H9 (cell line): ENCODE data around the gene DIP2C. TPM values are rescaled to one million over a fixed set of nuclear protein-coding genes. Genes with fewer than 3 reads are reported as not detected.
"Not testable (repeated sequence)": the region's sequence is repeated elsewhere in the genome, so short reads cannot be mapped to it uniquely, and the experiment has no call there.

Experiments
- DNase-seq: peaks from one replicate; pipeline ENCODE4 v3.0.0-alpha.2; 2017
- H2AFZ ChIP-seq: one replicate; pipeline ENCODE4 v1.6.1; 2013; ENCODE audit warnings: mild to moderate bottlenecking, low read length, control low read depth, moderate library complexity
- H2AK5ac ChIP-seq: 2 replicates; pipeline ENCODE4 v1.6.1; 2013; ENCODE audit warnings: low read length, control low read depth, mixed read lengths; ENCODE audit not compliant: insufficient read length
- H2BK120ac ChIP-seq: one replicate; pipeline ENCODE4 v1.6.1; 2013; ENCODE audit warnings: low read depth, mild to moderate bottlenecking, low read length, control low read depth, inconsistent platforms; ENCODE audit not compliant: poor library complexity, severe bottlenecking
- H2BK12ac ChIP-seq: 2 replicates; pipeline ENCODE4 v1.6.1; 2013; ENCODE audit warnings: low read length, control low read depth, mixed read lengths, low read depth; ENCODE audit not compliant: insufficient read length
- H2BK15ac ChIP-seq: 2 replicates; pipeline ENCODE4 v1.6.1; 2013; ENCODE audit warnings: low read depth, low read length, control low read depth
- H2BK20ac ChIP-seq: one replicate; pipeline ENCODE4 v1.6.1; 2013; ENCODE audit warnings: low read depth, mild to moderate bottlenecking, low read length, control low read depth, inconsistent platforms; ENCODE audit not compliant: poor library complexity, severe bottlenecking
- H2BK5ac ChIP-seq: 2 replicates; pipeline ENCODE4 v1.6.1; 2013; ENCODE audit warnings: low read length, control low read depth, mixed read lengths; ENCODE audit not compliant: insufficient read length
- H3K14ac ChIP-seq: 2 replicates; pipeline ENCODE4 v1.6.1; 2013; ENCODE audit warnings: low read length, control low read depth; ENCODE audit not compliant: insufficient read depth
- H3K18ac ChIP-seq: 2 replicates; pipeline ENCODE4 v1.6.1; 2013; ENCODE audit warnings: low read depth, mild to moderate bottlenecking, mixed read lengths, low read length, control low read depth; ENCODE audit not compliant: insufficient read length
- H3K23ac ChIP-seq: 2 replicates; pipeline ENCODE4 v1.6.1; 2013; ENCODE audit warnings: low read length, control low read depth, mixed read lengths, low read depth; ENCODE audit not compliant: insufficient read length
- H3K23me2 ChIP-seq: 2 replicates; pipeline ENCODE4 v1.6.1; 2013; ENCODE audit warnings: low read depth, mild to moderate bottlenecking, mixed read lengths, low read length, control low read depth; ENCODE audit not compliant: insufficient read length, poor library complexity, severe bottlenecking
- H3K27ac ChIP-seq: 2 replicates; pipeline ENCODE4 v1.5.1; 2013; ENCODE audit warnings: low read length, control low read depth, mixed read lengths, low read depth; ENCODE audit not compliant: insufficient read length
- H3K27me3 ChIP-seq: 2 replicates; pipeline ENCODE4 v1.6.1; 2013; ENCODE audit warnings: low read length, control low read depth, inconsistent platforms; ENCODE audit not compliant: insufficient read depth
- H3K4ac ChIP-seq: 2 replicates; pipeline ENCODE4 v1.6.1; 2013; ENCODE audit warnings: low read depth, mild to moderate bottlenecking, control low read depth, inconsistent platforms, low read length, moderate library complexity
- H3K4me1 ChIP-seq: 2 replicates; pipeline ENCODE4 v1.6.1; 2013; ENCODE audit warnings: low read length, control low read depth, inconsistent platforms; ENCODE audit not compliant: insufficient read depth
- H3K4me2 ChIP-seq: 2 replicates; pipeline ENCODE4 v1.6.1; 2013; ENCODE audit warnings: low read length, control low read depth, mixed read lengths; ENCODE audit not compliant: insufficient read length, insufficient read depth
- H3K56ac ChIP-seq: 2 replicates; pipeline ENCODE4 v1.6.1; 2013; ENCODE audit warnings: low read depth, mild to moderate bottlenecking, mixed read lengths, low read length, control low read depth; ENCODE audit not compliant: insufficient read length
- H3K79me1 ChIP-seq: 2 replicates; pipeline ENCODE4 v1.6.1; 2013; ENCODE audit warnings: low read depth, mild to moderate bottlenecking, moderate library complexity, low read length, control low read depth, inconsistent platforms; ENCODE audit not compliant: insufficient read depth, poor library complexity, severe bottlenecking
- H3K79me2 ChIP-seq: 2 replicates; pipeline ENCODE4 v1.6.1; 2013; ENCODE audit warnings: low read length, control low read depth, inconsistent platforms; ENCODE audit not compliant: insufficient read depth
- H3K9ac ChIP-seq: 2 replicates; pipeline ENCODE4 v1.6.1; 2013; ENCODE audit warnings: low read length, control low read depth, mixed read lengths; ENCODE audit not compliant: insufficient read length; ENCODE audit errors: extremely low read depth
- H3K9me3 ChIP-seq: one replicate; pipeline ENCODE4 v1.6.1; 2013; ENCODE audit warnings: low read depth, low read length, inconsistent platforms; ENCODE audit not compliant: control insufficient read depth
- H3T11ph ChIP-seq: one replicate; pipeline ENCODE4 v1.6.1; 2013; ENCODE audit warnings: mild to moderate bottlenecking, low read length, control low read depth, inconsistent platforms
- H4K20me1 ChIP-seq: one replicate; pipeline ENCODE4 v1.6.1; 2013; ENCODE audit not compliant: control insufficient read depth, insufficient read length, insufficient read depth
- H4K5ac ChIP-seq: 2 replicates; pipeline ENCODE4 v1.6.1; 2013; ENCODE audit warnings: low read depth, mild to moderate bottlenecking, mixed read lengths, low read length, control low read depth; ENCODE audit not compliant: insufficient read length
- H4K8ac ChIP-seq: replicated peaks from 2 replicates; pipeline ENCODE4 v1.6.1; 2013; ENCODE audit warnings: low read length, control low read depth, mixed read lengths, low read depth; ENCODE audit not compliant: insufficient read length
- H4K91ac ChIP-seq: 2 replicates; pipeline ENCODE4 v1.6.1; 2013; ENCODE audit warnings: low read depth, mild to moderate bottlenecking, moderate library complexity, mixed read lengths, low read length, control low read depth; ENCODE audit not compliant: insufficient read length
- H3K27ac Mint-ChIP-seq, 3 experiments: 2 replicates in 2 of 3; 3 replicates in 1 of 3; pipeline ENCODE4 v1.8.0; 2020 to 2021; ENCODE audit warnings: mixed read lengths in 3 of 3, mild to moderate bottlenecking in 1 of 3, moderate library complexity in 1 of 3
- H3K27me3 Mint-ChIP-seq: 2 replicates; pipeline ENCODE4 v1.8.0; 2021; ENCODE audit warnings: low read depth, mild to moderate bottlenecking, moderate library complexity, mixed read lengths
- H3K36me3 Mint-ChIP-seq, 3 experiments: 2 replicates in 2 of 3; 3 replicates in 1 of 3; pipeline ENCODE4 v1.8.0; 2020 to 2021; ENCODE audit warnings: low read depth in 3 of 3, mixed read lengths in 3 of 3; ENCODE audit not compliant: insufficient read depth in 1 of 3
- H3K4me1 Mint-ChIP-seq, 2 experiments: 2 replicates each; pipeline ENCODE4 v1.8.0; 2020; ENCODE audit warnings: mixed read lengths in 2 of 2
- H3K4me3 Mint-ChIP-seq, 2 experiments: 2 replicates in 1 of 2; 3 replicates in 1 of 2; pipeline ENCODE4 v1.8.0; 2020 to 2021; ENCODE audit warnings: mild to moderate bottlenecking in 2 of 2, mixed read lengths in 2 of 2, moderate library complexity in 1 of 2
- H3K9me3 Mint-ChIP-seq, 2 experiments: 2 replicates in 1 of 2; 3 replicates in 1 of 2; pipeline ENCODE4 v1.8.0; 2020; ENCODE audit warnings: mild to moderate bottlenecking in 2 of 2, mixed read lengths in 2 of 2, moderate library complexity in 1 of 2
- CTCF ChIP-seq: fragments of 200-600 bp; sonication (generic); conservative IDR thresholded peaks from 3 replicates; pipeline ENCODE4 v1.8.0; 2021; ENCODE audit warnings: antibody characterized with exemption, mild to moderate bottlenecking
- WGBS: extraction: QIAGEN DNeasy Blood & Tissue Kit; methylation state at CpG from one replicate; pipeline ENCODE4 v1.1.7; 2013; ENCODE audit warnings: missing lambda C conversion rate, low lambda C conversion rate, mixed read lengths; ENCODE audit not compliant: insufficient read length; ENCODE audit errors: extremely low coverage; 5-methylcytosine and 5-hydroxymethylcytosine counted together
- total RNA-seq: library from RNA; stranded (reverse); gene quantifications from 2 replicates; pipeline ENCODE4 v1.2.1, GENCODE V29; 2021

The DIP2C gene
- total RNA-seq, 1 experiment from 2014 or later, result 7.9 TPM

GRCh38 chr10:653991-654646, 35.3 kb downstream of the DIP2C start:
- Histone ChIP-seq H3T11ph (no peak overlapping the region), H3K14ac (no peak overlapping the region; the same call in 1 of the 2 replicates), H2BK12ac (no peak overlapping the region), H3K4ac (no peak overlapping the region), H3K23me2 (no peaks in the 10 kb centered on the region), H3K79me2 (peaks cover 6% of the 10 kb centered on the region; the same call in 1 of the 2 replicates), H3K27me3 (no peaks in the 10 kb centered on the region), H3K79me1 (no peaks in the 10 kb centered on the region), H3K4me2 (no peak overlapping the region), H3K27ac (no peak overlapping the region), H3K23ac (no peak overlapping the region), H3K56ac (no peak overlapping the region), H2BK20ac (no peak overlapping the region), H2BK5ac (no peak overlapping the region), H3K9me3 (no peaks in the 10 kb centered on the region), H4K91ac (no peak overlapping the region), H4K5ac (no peak overlapping the region), H2BK15ac (no peak overlapping the region), H2AK5ac (no peak overlapping the region), H2BK120ac (no peak overlapping the region), H3K4me1 (no peaks in the 10 kb centered on the region; the same call in 1 of the 2 replicates), H2AFZ (no peak overlapping the region), H4K20me1 (peaks cover 3% of the 10 kb centered on the region), H3K9ac (no peak overlapping the region), H4K8ac (no peak overlapping the region), H3K18ac (no peak overlapping the region)
- TF ChIP-seq CTCF, result no peak
- Mint-ChIP-seq H3K4me3 (no peak overlapping the region), H3K36me3 (no peaks in the 10 kb centered on the region; a peak in 1 of 7 replicates), H3K27me3 (no peaks in the 10 kb centered on the region), H3K4me1 (peaks cover 15 to 16% of the 10 kb centered on the region in 2 experiments), H3K27ac (no peak overlapping the region), H3K9me3 (no peaks in the 10 kb centered on the region)
- no peak for DNase-seq
- no CpG with 5 or more reads among the region's 13 CpGs for WGBS

GRCh38 chr10:652832-653459, 36.5 kb downstream of the DIP2C start:
- H3K27ac Mint-ChIP-seq, result peak overlapping the region in 1 of 3 experiments; percentile 92; a peak in 2 of 7 replicates
- H2BK15ac ChIP-seq, H2BK20ac ChIP-seq, H3K18ac ChIP-seq, H4K91ac ChIP-seq, H4K20me1 ChIP-seq, DNase-seq, H3K56ac ChIP-seq, H2BK5ac ChIP-seq, H2BK120ac ChIP-seq, H2BK12ac ChIP-seq, H3K4me1 ChIP-seq, H3K9me3 ChIP-seq, H3K27ac ChIP-seq, H3K4me2 ChIP-seq, H3K36me3 Mint-ChIP-seq, H3K23ac ChIP-seq, H3K79me1 ChIP-seq, H3K9me3 Mint-ChIP-seq, H3K79me2 ChIP-seq, H3K23me2 ChIP-seq, H3K27me3 Mint-ChIP-seq, H2AFZ ChIP-seq, H2AK5ac ChIP-seq, H4K5ac ChIP-seq, H3K4ac ChIP-seq, H3K4me3 Mint-ChIP-seq, H3K27me3 ChIP-seq, H3K14ac ChIP-seq, H4K8ac ChIP-seq, H3K9ac ChIP-seq, H3T11ph ChIP-seq: not testable (repeated sequence)
- H3K4me1 Mint-ChIP-seq, result peaks cover 15 to 16% of the 10 kb centered on the region in 2 experiments
- no CpG with 5 or more reads among the region's 13 CpGs for WGBS
